Measurements from ENCODE around the gene SPEF1. TPM values are rescaled to one million over a fixed set of nuclear protein-coding genes. Genes with fewer than 3 reads are reported as not detected.

Gene SPEF1
- total and polyA plus RNA-seq, 8 donors: 0.20 to 1.7 (median 0.53) TPM

DNA sequence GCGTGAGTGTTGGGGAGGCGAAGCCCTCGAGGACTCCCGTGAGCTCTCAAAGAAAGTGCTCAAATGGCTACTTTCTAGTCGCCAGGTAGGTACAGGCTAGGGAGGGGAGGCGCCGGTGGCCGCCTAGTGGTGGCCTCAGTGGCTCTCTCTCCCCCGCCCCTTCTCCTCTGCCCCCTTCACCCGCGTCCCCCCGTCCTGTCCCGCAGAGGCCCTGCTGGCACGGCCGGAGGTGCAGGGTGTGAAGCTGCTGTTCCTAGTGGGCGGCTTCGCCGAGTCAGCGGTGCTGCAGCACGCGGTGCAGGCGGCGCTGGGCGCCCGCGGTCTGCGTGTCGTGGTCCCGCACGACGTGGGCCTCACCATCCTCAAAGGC lies 30.0 kb downstream of the SPEF1 start:
- WGBS, 2 donors: 27 to 33% methylated on average over 30 to 31 of the region's 31 CpGs

DNA sequence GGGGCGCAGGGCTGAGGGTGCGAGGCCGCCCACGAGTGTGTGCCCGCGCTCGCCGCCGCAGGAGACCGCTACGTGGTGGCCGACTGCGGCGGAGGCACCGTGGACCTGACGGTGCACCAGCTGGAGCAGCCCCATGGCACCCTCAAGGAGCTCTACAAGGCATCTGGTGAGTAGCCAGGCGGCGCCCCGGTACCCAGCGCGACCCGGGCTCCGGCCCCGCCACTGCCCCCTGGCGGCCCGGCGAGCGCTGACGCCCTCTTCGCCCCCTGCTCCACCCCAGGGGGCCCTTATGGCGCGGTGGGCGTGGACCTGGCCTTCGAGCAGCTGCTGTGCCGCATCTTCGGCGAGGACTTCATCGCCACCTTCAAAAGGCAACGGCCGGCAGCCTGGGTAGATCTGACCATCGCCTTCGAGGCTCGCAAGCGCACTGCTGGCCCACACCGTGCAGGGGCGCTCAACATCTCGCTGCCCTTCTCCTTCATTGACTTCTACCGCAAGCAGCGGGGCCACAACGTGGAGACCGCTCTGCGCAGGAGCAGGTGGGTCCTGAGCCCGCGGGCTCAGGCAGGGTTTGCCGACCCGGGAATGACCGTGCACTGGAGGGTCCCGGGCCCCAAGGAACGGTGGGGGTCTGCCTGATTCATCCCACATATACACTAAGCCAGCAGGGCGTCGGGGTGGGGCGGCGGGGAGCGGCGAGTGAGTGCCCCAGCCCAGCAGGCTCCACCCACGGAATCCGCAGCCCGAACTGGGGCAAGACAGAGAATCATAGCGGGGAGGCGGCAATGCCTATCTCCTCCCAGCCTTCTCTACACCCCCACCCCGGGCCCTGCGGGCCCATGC lies 31.3 kb downstream of the SPEF1 start:
- H3K27me3 ChIP-seq: peaks cover 0 to 8% (median 0%) of the 10 kb centered on the region in 4 donors
- no peaks in the 10 kb centered on the region for H3K36me3 ChIP-seq
- H3K4me1 ChIP-seq: peaks cover 0 to 11% (median 5%) of the 10 kb centered on the region in 3 donors
- TF ChIP-seq, protein P1, sequence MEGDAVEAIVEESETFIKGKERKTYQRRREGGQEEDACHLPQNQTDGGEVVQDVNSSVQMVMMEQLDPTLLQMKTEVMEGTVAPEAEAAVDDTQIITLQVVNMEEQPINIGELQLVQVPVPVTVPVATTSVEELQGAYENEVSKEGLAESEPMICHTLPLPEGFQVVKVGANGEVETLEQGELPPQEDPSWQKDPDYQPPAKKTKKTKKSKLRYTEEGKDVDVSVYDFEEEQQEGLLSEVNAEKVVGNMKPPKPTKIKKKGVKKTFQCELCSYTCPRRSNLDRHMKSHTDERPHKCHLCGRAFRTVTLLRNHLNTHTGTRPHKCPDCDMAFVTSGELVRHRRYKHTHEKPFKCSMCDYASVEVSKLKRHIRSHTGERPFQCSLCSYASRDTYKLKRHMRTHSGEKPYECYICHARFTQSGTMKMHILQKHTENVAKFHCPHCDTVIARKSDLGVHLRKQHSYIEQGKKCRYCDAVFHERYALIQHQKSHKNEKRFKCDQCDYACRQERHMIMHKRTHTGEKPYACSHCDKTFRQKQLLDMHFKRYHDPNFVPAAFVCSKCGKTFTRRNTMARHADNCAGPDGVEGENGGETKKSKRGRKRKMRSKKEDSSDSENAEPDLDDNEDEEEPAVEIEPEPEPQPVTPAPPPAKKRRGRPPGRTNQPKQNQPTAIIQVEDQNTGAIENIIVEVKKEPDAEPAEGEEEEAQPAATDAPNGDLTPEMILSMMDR (IDR thresholded peaks at IDR 0.05): peak; percentile 64 to 77 (median 72)
- ATAC-seq: peak; percentile 53 to 71 (median 58)
- 19 to 20% methylated on average over 64 to 72 of the region's 72 CpGs for WGBS, 2 donors
- no peak for FAIRE-seq
- H3K4me3 ChIP-seq: peak overlapping the region in 2 of 4 donors; percentile 34 to 35
- H3K9me3 ChIP-seq: no peaks in the 10 kb centered on the region
- H3K27ac ChIP-seq: no peak overlapping the region
- intact Hi-C loops (cut with DNase I): loop anchor here in 1 of 3 donors (10.0 kb wide), 1 partner anchor 335 kb away; no protein-coding TSS in a partner anchor
- peak in 4 of 6 donors; percentile 68 to 81 (median 70) for DNase-seq

More for the DNA sequence above, 30.0 kb downstream of the SPEF1 start:
- Histone ChIP-seq H3K27ac (no peak overlapping the region), H3K36me3 (no peaks in the 10 kb centered on the region), H3K9me3 (no peaks in the 10 kb centered on the region), H3K27me3 (peaks cover 0 to 8% (median 0%) of the 10 kb centered on the region in 4 donors), H3K4me3 (peak overlapping the region in 2 of 4 donors; percentile 37 to 50), H3K4me1 (peaks cover 0 to 6% (median 5%) of the 10 kb centered on the region in 3 donors)
- no peak for ATAC-seq
- peak in 1 of 6 donors; percentile 59 for DNase-seq
- TF ChIP-seq, protein P1 (IDR thresholded peaks at IDR 0.05): no peak
- no peak for FAIRE-seq
- intact Hi-C loops (cut with DNase I): loop anchor here in 1 of 3 donors (10.0 kb wide), 1 partner anchor 334 kb away; no protein-coding TSS in a partner anchor

DNA sequence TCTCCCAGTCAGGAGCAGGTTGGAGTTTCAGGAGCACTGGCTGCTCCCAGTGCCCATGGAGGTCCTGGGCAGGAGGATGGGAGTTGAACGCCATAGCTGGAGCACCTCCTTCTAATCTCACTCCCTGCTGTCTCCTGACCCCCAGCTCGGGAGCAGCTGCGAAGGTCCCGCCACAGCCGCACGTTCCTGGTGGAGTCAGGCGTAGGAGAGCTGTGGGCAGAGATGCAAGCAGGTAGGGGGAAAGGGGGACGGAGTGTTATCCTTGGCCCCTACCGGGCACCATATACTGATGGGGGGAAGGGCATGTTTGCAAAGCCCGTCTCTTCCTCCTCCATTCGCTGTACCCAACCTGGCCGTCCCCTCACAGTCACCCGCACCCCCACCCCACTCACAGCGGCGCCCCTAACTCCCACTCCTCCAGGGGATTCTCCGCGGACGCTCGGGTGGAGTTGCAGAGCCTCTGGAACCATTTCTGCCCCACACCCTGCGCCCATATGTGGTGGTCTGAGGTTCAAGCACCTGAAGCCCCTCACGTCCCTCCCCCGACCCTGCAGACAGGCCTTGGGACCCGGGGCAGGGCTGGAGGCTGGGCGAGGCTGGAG lies 32.1 kb downstream of the SPEF1 start:
- Histone ChIP-seq H3K4me1 (peaks cover 0 to 11% (median 5%) of the 10 kb centered on the region in 3 donors), H3K4me3 (peak overlapping the region in 2 of 4 donors; percentile 34 to 35), H3K9me3 (no peaks in the 10 kb centered on the region), H3K27me3 (peaks cover 0 to 8% (median 0%) of the 10 kb centered on the region in 4 donors), H3K27ac (no peak overlapping the region), H3K36me3 (no peaks in the 10 kb centered on the region)
- TF ChIP-seq, protein P1 (IDR thresholded peaks at IDR 0.05): no peak
- FAIRE-seq (no peak), ATAC-seq (no peak), DNase-seq (peak in 2 of 6 donors; percentile 38 to 57)
- 41 to 46% methylated on average over 17 to 24 of the region's 24 CpGs for WGBS, 2 donors
- intact Hi-C loops (cut with DNase I): no loop called here

DNA sequence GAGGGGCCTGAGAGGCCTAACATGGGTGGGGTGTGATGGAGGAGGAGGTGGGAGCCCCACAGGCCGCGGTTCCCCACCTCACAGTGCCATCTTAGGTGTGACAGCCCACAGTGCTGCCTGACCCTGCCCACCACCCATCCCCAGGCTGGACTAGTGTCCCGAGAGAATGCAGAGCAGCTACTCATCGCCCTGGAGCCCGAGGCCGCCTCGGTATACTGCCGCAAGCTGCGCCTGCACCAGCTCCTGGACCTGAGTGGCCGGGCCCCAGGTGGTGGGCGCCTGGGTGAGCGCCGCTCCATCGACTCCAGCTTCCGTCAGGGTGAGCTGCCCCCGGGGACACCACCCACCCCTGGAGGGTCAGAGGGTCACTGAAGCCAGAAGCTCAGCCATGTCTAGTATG lies 33.2 kb downstream of the SPEF1 start:
- Histone ChIP-seq H3K27ac (no peak overlapping the region), H3K4me1 (peaks cover 0 to 11% (median 5%) of the 10 kb centered on the region in 3 donors), H3K9me3 (no peaks in the 10 kb centered on the region), H3K4me3 (no peak overlapping the region), H3K27me3 (peaks cover 0 to 8% (median 0%) of the 10 kb centered on the region in 4 donors), H3K36me3 (no peaks in the 10 kb centered on the region)
- ATAC-seq (no peak), DNase-seq (peak in 1 of 6 donors; percentile 68), FAIRE-seq (no peak)
- 86 to 91% methylated on average over 16 of the region's 16 CpGs for WGBS, 2 donors
- intact Hi-C loops (cut with DNase I): no loop called here
- TF ChIP-seq, protein P1 (IDR thresholded peaks at IDR 0.05): no peak
